Neuron (in vitro differentiated cells): ENCODE results near the gene ZBTB16.
A peak's percentile ranks its signal among the peaks of the same experiment; 100 is the strongest.

ENCODE experiments used
- H2AFZ ChIP-seq: one replicate; pipeline ENCODE4 v1.6.1; 2013; ENCODE audit warnings: low read depth, mild to moderate bottlenecking, inconsistent platforms, low read length, moderate library complexity
- H3K27me3 ChIP-seq: one replicate; pipeline ENCODE4 v1.6.1; 2013; ENCODE audit warnings: low read length; ENCODE audit not compliant: insufficient read depth
- H3K36me3 ChIP-seq: one replicate; pipeline ENCODE4 v1.6.1; 2013; ENCODE audit warnings: low read length; ENCODE audit not compliant: insufficient read depth
- H3K4me1 ChIP-seq: one replicate; pipeline ENCODE4 v1.6.1; 2013; ENCODE audit warnings: low read length; ENCODE audit not compliant: insufficient read depth
- H3K4me3 ChIP-seq: 2 replicates; pipeline ENCODE4 v1.5.1; 2013; ENCODE audit warnings: mild to moderate bottlenecking, low read length, moderate library complexity
- H3K9me3 ChIP-seq: one replicate; pipeline ENCODE4 v1.6.1; 2013; ENCODE audit warnings: low read length

Gene ZBTB16

DNA sequence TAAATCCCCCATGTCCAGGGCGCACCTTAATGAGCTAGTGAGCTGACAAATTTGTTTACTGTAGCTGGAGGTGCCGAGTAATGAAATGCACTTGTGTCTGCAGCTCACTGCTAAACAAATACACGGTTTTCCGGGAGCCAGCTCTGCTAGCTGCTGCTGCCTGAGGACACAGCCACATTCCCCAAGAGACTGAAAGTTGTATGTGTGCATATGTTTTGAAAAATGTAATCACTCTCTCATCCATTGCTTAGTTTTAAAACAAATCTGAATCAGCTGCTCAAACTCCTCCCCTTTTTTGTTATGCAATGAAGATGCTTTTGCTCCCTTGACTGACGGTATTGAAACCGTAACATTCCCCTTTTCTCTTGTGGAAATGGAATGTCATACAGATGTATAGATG, 174.2 kb downstream of the ZBTB16 start:
- no peak overlapping the region for H2AFZ ChIP-seq
- H3K36me3 ChIP-seq, result no peaks in the 10 kb centered on the region
- H3K4me1 ChIP-seq, result peaks cover 65% of the 10 kb centered on the region
- peak overlapping the region; percentile 28 for H3K4me3 ChIP-seq
- no peaks in the 10 kb centered on the region for H3K27me3 ChIP-seq
- H3K9me3 ChIP-seq, result no peaks in the 10 kb centered on the region

DNA sequence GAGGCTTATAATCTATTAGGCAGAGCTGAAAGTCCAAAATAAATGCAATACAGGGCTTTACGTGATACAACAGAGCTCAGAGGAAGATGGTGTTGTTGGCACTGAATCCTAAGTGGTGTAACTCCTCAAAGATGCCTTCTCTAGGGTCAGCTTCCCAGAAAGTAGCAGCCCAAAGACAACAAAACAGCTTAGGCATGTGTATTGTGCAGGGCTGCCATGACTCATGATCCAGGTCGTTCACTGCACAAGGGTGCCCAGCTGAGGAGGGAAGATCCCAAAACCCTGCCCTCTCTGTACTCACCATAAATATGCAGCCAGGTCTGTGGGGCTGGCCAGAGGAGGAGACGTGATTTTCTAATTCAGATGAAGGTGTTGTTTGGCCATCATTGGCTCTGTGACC, 177.3 kb downstream of the ZBTB16 start:
- no peak overlapping the region for H3K4me3 ChIP-seq
- H3K36me3 ChIP-seq, result peaks cover 2% of the 10 kb centered on the region
- H3K9me3 ChIP-seq, result no peaks in the 10 kb centered on the region
- no peak overlapping the region for H2AFZ ChIP-seq
- no peaks in the 10 kb centered on the region for H3K27me3 ChIP-seq
- H3K4me1 ChIP-seq, result peaks cover 34% of the 10 kb centered on the region

DNA sequence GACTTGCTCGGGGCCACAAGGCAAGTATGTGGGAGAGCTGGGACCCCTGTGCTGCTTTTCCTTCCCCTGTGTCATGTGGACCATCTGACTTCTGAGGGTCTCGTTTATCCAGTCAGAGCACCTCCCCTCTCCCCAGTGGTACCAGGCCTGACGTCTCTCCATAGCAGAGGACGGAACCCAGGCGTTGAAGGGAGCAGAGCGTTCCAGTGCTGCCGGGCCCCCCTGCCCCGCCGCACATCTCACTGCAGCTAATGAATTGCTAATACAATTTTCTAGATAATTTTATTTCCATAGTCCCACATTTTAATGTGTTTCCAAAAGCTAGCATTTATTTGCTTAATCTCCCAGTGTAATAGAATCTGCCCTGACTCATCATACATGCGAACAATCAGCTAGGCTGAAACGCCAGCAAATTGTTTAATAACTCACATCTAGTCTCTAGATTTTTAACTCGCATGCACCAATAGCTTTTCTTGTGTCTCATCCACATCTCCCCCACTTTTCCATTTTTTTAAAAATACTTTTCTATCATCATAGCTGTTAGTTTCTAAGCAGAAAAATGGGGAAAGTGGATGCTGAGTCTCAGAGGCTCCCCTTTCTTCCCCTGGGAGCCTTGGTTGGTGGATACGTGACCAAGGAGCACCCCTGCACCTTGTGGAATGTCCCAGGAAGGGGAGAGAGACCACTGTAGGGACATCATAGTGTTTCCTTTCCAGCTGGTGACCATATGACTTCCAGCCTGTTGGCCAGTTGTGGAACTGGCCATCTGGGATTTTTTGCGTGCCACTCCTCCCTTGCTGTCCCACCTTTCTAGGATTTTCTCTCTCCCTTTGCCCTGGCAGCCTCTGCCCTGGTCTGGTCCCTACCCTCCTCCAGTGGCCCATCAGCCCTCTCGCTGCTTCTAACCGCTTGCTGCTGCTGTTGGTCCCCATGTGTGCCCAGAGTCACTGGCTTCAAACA, 178.1 kb downstream of the ZBTB16 start:
- H3K36me3 ChIP-seq, result peaks cover 7% of the 10 kb centered on the region
- H3K27me3 ChIP-seq, result no peaks in the 10 kb centered on the region
- H3K4me1 ChIP-seq, result peaks cover 26% of the 10 kb centered on the region
- no peak overlapping the region for H3K4me3 ChIP-seq
- no peaks in the 10 kb centered on the region for H3K9me3 ChIP-seq
- H2AFZ ChIP-seq, result no peak overlapping the region

DNA sequence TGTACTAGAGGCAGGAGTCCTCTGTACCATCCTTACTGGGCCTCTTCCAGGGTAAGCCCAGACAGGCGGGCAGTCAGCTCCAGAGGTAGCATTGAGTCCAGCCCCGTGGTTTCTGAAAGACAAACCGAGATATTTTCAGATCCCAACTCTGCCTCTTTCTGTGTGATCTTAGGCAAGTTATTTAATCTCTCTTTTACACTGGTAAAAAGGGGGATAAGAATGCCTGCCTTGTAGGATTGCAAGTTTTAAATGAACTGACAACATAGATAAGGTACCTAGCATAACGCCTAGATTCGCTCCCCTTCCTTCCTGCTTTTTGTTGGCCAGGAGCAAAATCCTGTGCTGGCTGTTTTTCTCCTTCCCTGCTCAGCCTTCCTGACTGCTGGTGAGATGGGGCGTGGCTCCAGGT, 180.2 kb downstream of the ZBTB16 start:
- Histone ChIP-seq H3K27me3 (no peaks in the 10 kb centered on the region), H3K4me3 (no peak overlapping the region), H2AFZ (no peak overlapping the region), H3K36me3 (peaks cover 11% of the 10 kb centered on the region), H3K4me1 (peaks cover 19% of the 10 kb centered on the region), H3K9me3 (no peaks in the 10 kb centered on the region)

DNA sequence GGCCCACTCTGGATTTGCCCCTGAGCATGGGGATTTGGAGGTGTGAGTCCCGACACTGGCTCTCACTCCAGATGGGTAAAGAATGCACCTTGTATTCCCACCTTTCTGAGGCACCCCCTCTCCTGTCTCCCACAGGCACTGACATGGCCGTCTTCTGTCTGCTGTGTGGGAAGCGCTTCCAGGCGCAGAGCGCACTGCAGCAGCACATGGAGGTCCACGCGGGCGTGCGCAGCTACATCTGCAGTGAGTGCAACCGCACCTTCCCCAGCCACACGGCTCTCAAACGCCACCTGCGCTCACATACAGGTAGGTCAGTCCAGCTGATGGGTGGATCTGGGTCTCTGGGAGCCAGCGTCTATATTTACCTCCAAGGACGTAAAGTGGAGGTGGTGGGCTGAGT, 182.5 kb downstream of the ZBTB16 start:
- H3K4me3 ChIP-seq, result no peak overlapping the region
- H3K27me3 ChIP-seq, result no peaks in the 10 kb centered on the region
- H3K4me1 ChIP-seq, result peaks cover 15% of the 10 kb centered on the region
- peaks cover 22% of the 10 kb centered on the region for H3K36me3 ChIP-seq
- H3K9me3 ChIP-seq, result no peaks in the 10 kb centered on the region
- H2AFZ ChIP-seq, result no peak overlapping the region

DNA sequence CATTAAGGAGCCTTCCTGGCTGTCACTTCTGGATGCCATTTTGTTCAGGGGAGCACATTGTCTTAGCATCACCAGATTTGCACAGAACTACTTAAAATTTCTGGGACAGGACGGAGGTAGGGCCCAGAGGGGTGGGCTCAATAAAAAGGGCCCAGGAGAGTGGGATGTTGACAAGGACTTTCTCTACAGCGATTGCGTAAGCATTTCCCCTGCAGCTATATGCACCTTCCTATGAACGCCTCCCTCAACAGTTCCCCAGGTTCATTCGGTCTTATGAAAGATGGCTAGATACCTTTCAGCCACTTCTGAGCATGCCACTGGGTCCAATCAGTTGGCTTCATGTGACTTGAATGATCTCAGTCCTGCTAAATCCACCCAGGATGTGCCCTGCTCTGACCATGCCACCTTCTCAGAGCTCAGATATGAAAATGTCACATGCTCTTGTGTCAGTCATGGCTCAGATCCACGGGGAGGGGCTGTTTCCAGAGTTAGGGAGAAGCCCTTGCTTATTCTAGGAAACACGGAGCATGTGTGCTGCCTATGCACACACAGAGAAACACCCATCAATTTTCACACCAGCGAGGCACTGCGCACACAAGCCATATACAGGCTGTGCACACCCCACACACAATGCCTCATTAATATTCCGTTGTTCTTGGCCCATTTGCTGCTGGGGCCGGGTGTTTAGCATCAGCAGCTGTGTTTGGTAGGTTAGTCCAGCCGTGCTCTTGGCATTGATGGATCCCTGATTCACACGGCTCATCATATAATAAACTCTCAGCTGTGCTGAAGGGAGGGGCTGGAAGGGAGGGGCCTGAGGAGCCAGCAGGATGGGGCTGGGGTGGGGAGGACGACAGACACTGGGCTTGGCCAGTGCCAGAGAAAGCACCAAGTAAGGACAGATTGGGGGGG, 184.2 kb downstream of the ZBTB16 start:
- peaks cover 34% of the 10 kb centered on the region for H3K36me3 ChIP-seq
- H3K27me3 ChIP-seq, result no peaks in the 10 kb centered on the region
- H3K4me1 ChIP-seq, result peaks cover 13% of the 10 kb centered on the region
- no peak overlapping the region for H2AFZ ChIP-seq
- H3K9me3 ChIP-seq, result no peaks in the 10 kb centered on the region
- H3K4me3 ChIP-seq, result no peak overlapping the region

DNA sequence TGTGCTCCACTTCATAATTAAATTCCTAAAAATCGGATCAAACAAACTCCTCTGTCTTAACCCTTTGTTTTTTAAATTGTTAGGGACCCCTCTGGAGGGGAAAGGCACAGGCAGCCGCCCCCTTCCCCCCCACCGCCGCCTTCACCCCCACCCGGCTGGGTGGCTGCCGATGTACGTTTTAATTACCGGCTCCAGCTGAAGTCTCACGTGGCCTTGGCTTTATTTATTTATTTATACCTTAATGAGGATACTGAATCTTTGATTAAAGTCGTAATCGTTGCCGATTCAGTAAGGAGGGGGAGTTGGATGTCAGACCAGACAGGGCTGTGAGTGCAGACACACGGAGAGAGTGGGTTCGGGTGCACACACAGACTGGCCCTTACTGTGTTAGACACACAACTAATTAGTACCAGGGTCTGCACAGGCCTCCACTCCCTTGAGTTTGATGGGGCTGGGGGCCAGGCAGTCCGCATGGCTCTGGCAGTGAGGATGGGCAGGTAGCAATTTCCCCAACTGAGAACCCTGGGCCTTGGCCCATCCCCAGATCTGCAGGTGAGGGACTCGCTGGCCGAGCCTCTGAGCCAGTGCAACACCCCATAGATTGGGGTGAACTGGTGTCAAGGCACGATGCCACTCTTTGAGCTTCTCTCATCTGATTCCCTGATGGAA, 185.3 kb downstream of the ZBTB16 start:
- no peaks in the 10 kb centered on the region for H3K9me3 ChIP-seq
- H3K36me3 ChIP-seq, result peaks cover 37% of the 10 kb centered on the region
- no peak overlapping the region for H3K4me3 ChIP-seq
- H2AFZ ChIP-seq, result no peak overlapping the region
- no peaks in the 10 kb centered on the region for H3K27me3 ChIP-seq
- H3K4me1 ChIP-seq, result peaks cover 13% of the 10 kb centered on the region

DNA sequence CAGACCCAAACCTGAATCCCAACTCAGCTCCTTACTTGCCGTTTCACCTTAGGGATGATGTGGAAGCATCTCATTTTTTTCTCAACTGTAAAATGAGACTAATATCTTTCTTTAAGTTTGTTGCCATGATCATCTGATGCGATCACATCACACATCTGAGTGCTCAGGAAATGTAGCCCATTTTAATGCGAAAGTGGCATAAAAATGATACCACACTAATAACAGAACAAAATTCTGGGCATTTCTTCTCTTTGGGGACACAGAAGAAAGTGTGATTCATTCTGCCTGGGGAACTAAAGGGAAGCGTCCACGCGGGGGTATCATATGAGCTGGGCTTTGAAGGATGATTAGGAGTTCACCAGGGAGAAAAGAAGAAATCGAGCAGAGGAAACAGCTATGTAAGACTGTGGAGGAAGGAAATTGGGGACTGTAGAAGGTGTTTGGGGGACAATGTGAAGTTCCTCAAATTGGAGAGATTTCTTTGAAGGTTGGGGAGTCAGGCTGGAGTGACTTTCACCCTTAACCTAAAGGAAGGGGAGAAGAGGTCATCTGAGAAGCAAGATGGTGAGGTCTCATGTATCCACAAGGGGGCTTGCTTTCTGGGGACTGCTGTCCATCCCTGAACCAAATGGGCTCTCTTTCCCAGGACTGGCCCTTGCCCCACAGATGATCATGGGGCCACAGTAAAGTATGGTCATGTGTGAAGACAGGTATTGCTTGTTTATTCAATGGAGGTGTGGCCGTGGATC, 187.0 kb downstream of the ZBTB16 start:
- H3K27me3 ChIP-seq, result no peaks in the 10 kb centered on the region
- H3K4me1 ChIP-seq, result peaks cover 13% of the 10 kb centered on the region
- H3K4me3 ChIP-seq, result no peak overlapping the region
- no peaks in the 10 kb centered on the region for H3K9me3 ChIP-seq
- peaks cover 54% of the 10 kb centered on the region for H3K36me3 ChIP-seq
- no peak overlapping the region for H2AFZ ChIP-seq

DNA sequence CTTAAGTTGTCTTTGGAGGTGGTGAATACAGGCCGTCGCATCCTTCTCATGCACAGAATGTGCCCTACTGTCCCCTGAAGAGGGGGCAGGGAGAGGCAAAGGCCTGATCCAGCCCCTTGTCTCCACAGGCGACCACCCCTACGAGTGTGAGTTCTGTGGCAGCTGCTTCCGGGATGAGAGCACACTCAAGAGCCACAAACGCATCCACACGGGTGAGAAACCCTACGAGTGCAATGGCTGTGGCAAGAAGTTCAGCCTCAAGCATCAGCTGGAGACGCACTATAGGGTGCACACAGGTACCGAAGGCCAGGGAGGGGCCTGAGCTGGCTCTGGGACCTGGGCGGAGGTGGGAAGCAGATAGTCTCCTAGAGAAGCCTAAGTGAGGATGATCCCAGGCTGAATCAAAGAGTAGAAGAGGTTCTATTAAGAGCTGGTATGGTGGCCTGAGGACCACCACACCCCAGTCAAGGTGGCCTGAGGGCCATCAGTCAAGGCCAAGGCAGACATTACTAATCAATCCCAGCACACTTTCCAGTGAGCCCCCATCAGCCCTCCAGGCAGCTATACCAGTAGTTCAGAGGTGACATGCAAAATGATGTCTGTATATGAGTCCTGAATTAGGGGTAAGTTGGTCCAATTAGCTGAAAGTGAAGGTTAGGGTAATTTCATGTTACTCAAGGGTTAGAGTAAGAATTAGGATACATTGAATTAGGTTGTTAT, 187.7 kb downstream of the ZBTB16 start:
- H3K36me3 ChIP-seq, result peaks cover 49% of the 10 kb centered on the region

DNA sequence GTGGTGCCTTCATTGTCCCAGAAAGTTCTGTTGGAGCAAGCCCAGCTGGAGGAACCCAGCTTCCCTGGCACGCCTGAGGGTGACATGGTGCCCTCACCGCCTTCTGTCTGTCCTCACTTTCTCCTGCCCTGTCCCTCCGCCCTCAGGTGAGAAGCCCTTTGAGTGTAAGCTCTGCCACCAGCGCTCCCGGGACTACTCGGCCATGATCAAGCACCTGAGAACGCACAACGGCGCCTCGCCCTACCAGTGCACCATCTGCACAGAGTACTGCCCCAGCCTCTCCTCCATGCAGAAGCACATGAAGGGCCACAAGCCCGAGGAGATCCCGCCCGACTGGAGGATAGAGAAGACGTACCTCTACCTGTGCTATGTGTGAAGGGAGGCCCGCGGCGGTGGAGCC, 190.7 kb downstream of the ZBTB16 start:
- Histone ChIP-seq H3K9me3 (no peaks in the 10 kb centered on the region), H3K36me3 (peaks cover 44% of the 10 kb centered on the region), H3K27me3 (no peaks in the 10 kb centered on the region), H3K4me3 (no peak overlapping the region), H2AFZ (no peak overlapping the region), H3K4me1 (peaks cover 12% of the 10 kb centered on the region)

More for the DNA sequence above, 187.7 kb downstream of the ZBTB16 start:
- Histone ChIP-seq H3K4me3 (no peak overlapping the region), H3K9me3 (no peaks in the 10 kb centered on the region), H3K27me3 (no peaks in the 10 kb centered on the region), H2AFZ (no peak overlapping the region), H3K4me1 (peaks cover 13% of the 10 kb centered on the region)

DNA sequence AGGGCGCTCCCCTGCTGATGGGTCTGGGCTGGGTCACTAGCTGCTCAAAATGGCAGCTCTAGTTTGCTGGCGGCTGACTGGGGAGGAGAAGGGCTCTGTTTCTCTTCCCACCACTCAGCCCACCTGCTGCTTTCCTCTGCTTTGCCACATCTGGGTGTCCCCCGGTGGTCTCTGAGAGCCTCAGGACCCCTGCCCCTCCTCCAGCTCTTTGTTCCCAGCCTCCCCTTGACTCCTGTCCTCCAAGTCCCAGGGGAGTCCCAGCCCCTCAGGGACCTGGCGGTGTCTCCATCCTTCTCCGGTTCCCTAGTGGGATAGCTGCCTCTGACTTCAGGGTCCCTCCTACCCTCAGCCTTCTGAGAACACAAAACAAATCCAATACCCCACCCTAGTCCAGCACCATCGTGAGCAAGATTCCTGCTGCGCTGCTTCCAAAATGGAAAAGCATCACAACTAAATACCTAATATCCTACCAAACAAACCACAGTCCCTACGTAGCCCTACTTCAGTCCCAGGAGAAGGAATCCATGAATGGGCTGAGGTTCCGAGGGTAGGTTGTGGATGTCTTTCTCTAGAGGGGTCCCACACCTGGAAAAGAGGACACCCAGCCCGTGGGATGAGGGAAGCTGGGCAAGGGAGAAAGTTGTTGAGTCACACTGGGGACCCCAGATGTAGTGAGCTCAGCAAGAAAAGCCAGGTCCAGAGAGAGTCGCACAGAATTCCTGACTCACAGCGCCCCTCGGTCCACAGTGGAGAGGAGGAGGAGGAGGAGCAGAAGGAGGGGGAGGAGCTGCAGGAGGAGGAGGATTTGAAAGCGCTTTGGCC, 191.7 kb downstream of the ZBTB16 start:
- Histone ChIP-seq H3K4me3 (no peak overlapping the region), H2AFZ (no peak overlapping the region), H3K36me3 (peaks cover 40% of the 10 kb centered on the region), H3K9me3 (no peaks in the 10 kb centered on the region), H3K27me3 (no peaks in the 10 kb centered on the region), H3K4me1 (peaks cover 22% of the 10 kb centered on the region)
